HG02623 (cell line): ENCODE data around the gene HOMER2.
A peak's percentile ranks its signal among the peaks of the same experiment; 100 is the strongest.
"Not testable (repeated sequence)": the region's sequence is repeated elsewhere in the genome, so short reads cannot be mapped to it uniquely, and the experiment has no call there.

ENCODE experiments used
- ATAC-seq: cut with Tn5 transposase; IDR thresholded peaks from one replicate; pipeline ENCODE4 v1.9.1; 2021; ENCODE audit warnings: moderate library complexity; ENCODE audit not compliant: unreplicated experiment

Gene HOMER2

DNA sequence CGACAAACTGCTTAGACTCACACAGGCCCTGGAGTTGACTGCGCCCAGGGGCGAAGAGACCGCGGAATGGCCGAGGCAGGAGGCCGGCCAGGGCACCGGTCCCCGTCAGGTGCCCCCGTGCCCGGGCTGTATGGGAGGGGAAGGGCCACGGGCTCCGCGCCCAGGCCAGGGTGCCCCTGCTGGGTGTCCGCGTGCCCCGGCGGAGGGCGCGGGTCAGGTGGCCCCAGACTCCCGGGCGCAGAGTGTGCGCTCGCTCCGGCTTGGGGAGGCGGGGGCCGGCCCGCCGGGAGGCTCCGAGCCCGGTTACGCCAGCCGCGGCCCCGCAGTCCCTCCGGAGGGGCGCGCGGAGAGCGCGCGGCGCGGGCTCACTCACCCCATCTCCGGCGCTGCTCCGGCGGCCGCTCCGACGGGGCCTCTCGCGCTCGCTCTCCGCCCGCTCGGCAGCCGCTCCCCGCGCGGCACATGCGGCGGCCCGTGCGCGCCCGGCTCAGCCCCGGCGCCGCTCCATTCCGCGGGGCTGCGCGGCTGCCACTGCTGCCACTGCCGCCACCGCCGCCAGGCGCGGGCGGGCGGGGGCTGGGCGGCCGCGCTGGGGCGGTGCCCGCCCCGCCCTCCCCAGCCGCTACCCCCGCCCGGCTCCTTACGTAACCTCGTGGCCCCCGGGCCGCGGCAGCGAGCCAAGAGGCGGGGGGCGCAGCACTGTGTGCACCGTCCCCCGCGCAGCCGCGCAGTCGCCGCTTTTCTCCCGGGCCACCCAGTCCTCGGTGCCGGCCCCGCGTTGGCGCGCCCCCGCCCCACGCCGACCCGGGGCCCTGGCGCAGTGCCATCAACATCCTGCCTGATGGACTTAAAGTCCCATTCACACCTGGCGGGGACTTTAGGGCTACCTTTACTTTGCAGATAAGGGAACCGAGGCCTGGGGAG is at the start of gene HOMER2:
TSS of gene HOMER2 (minus strand) at position 563 of the 924 bp plus-strand sequence. CDS start at position 378, 185 bp downstream.
- ATAC-seq, result no peak

GRCh38 chr15:83000672-83001031 is 48.1 kb upstream of the HOMER2 start:
- ATAC-seq, result not testable (repeated sequence)

- ATAC-seq, result peak; percentile 58
Observed at GRCh38 chr15:82999905-83000671, 47.6 kb upstream of the HOMER2 start.

DNA sequence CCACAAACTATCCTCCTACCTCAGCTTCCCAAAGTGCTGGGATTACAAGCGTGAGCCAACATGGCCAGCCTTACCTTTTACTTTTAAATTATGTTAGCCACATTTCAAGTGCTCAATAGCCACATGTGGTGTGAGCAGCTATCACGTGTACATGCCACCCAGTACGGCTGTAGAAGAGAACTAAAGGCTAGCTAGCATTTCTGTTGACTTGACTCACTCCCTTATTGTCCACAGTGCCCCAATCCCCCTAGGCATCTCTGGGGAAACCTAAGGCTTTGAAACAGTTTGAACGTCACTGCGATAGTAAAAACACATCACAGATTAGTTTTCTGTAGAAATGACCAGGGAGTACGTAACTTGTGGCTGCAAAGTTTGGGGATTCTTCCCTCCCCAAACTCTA is 46.9 kb upstream of the HOMER2 start:
- no peak for ATAC-seq

DNA sequence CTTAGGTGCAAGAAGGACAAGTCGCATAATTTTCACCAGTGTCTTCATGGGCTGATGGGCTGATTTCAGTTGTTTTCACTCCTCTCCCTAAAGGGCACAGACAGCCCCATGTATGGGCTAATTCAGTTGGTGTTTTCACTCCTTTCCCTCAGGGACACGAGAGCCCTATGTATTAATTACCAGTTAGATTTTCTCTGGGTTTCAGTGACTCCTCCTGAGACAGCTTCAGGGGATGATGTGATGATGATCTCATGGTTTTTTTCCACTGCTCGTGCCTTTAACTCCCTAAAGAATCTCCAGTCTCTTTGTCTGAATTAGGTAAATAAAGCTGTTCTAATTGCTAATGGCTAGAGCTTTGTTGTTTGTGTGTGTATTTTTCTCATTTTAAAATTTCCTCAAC is 43.4 kb upstream of the HOMER2 start:
- no peak for ATAC-seq

GRCh38 chr15:82995076-82995475 is 42.6 kb upstream of the HOMER2 start:
- no peak for ATAC-seq

DNA sequence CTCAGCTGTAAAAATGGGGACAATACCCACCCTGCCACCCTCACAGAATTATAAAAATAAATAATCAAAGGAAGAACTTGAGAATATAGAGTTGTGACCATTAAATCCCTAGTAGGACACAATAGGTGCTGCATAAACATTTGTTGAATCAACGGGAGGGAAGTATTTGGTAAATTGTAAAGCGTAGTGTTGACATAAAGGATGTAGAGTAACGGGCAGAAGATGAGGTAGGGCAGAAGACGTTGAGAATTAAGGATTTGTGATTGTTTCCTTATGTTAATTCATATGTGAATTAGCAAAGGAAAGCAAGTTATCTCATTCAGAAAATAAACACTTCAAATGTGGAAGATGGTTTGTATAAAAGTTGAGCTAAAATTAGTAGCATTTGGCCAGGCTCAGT is 40.6 kb upstream of the HOMER2 start:
- no peak for ATAC-seq

GRCh38 chr15:82992436-82992998 is 40.0 kb upstream of the HOMER2 start:
- ATAC-seq, result no peak

GRCh38 chr15:82986442-82986780 is 33.9 kb upstream of the HOMER2 start:
- ATAC-seq, result no peak

DNA sequence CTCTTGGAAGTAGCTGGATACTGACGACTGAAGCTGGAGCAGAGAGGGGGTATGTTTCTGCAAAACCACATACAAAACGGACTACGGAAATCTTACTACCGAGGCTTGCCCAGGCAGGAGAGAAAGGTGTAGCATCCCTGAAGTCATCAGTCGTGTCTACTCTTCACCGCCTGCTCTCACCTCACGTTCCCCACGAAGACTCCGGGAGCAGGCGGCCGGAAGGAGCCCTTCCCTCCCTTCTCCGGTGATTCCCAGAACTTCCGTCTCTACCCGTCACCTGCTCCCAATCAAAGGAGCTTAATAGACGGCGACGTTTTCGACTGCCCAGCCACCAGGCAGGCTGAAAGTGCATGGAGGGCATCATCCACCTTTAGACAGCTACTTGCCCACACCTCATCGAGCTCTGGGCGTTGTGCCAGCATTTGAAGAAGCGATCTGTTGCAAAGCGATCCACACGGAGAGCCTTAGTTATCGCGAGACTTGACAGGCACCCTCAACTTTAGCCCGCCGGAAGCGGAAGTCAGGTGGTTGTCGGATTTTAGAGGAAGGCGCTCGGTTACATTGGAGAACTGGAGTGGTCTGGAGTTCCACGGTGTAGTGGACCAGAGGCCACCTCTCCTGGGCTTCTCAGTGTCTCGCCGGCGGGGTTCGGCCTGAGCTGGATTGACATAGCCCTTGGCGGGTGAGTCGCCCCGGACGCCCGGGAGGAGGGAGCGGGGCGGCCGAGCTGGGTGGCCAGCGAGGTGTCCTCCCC is 33.3 kb upstream of the HOMER2 start, which contains the start of gene RAMAC:
TSS of gene RAMAC (plus strand) at position 523 of the 754 bp plus-strand sequence. CDS start 2,809 bp downstream, outside the sequence.
- ATAC-seq, result peak; percentile 94

- no peak for ATAC-seq
Observed at GRCh38 chr15:82980981-82981380, 28.5 kb upstream of the HOMER2 start.

- no peak for ATAC-seq
Observed at GRCh38 chr15:82979726-82980125, 27.2 kb upstream of the HOMER2 start.

DNA sequence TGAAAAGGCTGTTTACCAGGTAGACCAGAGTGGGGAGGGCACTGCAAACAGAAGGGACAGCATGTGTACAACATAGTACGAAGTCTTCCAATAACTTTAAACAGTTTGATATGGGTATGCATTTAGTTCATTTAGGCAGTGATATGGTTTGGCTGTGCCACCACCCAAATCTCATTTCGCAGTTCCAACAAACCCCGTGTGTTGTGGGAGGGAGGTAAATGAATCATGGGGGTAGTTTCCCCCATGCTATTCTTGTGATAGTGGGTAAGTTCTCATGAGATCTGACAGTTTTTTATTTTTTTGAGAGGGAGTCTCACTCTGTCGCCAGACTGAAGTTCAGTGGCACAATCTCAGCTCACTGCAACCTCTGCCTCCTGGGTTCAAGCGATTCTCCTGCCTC is 25.9 kb upstream of the HOMER2 start:
- ATAC-seq, result no peak

GRCh38 chr15:82977076-82977475 is 24.6 kb upstream of the HOMER2 start:
- no peak for ATAC-seq

DNA sequence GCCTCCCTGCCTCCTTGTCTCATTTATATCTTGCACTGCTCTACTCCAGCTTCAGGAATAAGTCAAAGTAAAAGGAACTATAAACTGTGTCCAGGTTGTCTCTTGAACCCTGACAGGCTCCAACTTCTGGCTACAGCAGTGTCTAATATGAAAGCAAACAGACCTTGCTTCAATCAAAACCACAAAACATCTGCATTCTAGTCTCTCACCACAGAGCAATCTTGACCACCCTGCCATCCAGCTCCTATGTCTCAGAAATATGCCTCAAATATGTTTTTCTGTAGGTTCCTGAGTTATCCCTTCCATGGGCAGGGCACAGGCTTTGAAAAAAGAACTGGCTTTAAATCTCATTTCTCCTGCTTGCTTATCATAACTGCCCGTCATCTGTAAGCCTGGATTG is 20.5 kb upstream of the HOMER2 start:
- ATAC-seq, result no peak

DNA sequence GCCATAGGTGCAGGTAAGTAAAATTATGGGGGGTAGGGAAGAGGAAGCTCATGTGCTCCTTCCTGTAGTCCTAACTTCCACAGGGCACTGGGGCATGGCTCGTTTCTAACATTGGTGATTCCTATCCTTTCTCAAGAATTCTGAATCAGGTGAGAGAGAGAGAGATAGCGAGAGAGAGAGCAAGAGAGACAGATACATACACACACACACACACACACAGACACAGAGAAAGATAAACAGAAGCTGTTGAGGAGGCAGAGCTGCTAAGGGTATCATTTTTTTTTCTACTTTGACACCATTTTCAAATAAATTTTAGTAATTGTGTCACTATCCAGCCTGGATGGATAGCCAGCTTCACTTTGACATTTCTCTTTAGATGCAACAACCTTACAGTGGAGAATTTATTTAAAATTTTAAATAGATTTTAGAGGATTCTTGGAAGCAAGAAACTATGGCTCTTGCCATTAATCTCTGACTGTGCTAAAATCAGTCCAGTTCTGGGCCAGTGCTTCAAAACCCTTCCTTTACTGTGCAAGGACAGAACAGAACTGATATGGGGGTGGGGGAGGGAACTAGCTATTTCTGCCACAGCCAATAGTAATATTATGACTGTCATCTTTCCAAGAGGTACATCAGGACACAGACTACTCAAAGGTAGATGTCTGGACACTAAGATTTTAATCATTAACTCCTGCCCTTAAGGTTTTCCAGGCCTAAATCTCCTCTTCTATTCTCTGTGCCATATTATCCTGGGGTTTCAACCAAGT is 18.9 kb upstream of the HOMER2 start:
- no peak for ATAC-seq

DNA sequence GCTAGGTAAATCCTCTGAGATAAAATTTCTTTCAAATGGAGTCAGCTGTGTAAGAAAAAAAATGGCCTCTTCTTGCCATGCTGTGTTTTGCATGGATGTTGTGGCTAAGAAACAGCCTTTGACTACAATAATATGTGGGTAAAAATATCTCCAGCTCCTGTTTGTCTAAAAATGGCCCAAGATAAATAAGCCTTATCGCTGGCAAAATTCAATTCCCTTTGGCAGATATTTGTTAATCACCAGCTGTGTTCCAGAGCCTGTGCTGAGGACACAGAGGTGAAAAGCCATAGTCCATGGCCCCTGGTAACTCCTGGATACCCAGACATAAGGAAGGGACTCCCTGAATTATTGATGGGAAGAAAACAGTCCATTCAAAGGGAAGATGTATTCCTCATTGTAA is 18.2 kb upstream of the HOMER2 start:
- no peak for ATAC-seq

GRCh38 chr15:82970078-82970686 is 17.7 kb upstream of the HOMER2 start:
- no peak for ATAC-seq

- ATAC-seq, result no peak
Observed at GRCh38 chr15:82969353-82969752, 16.8 kb upstream of the HOMER2 start.

- no peak for ATAC-seq
Observed at GRCh38 chr15:82968066-82968465, 15.5 kb upstream of the HOMER2 start.
